GM12874 (cell line): ENCODE measurements around the gene LCA5L.

Experiments
- TF ChIP-seq, protein P1 (sequence below): IDR thresholded peaks from 2 replicates; pipeline ENCODE4 v1.5.1; 2011; ENCODE audit warnings: low read depth, mild to moderate bottlenecking, control low read depth, low read length, moderate library complexity; ENCODE audit not compliant: insufficient read depth

LCA5L gene

DNA sequence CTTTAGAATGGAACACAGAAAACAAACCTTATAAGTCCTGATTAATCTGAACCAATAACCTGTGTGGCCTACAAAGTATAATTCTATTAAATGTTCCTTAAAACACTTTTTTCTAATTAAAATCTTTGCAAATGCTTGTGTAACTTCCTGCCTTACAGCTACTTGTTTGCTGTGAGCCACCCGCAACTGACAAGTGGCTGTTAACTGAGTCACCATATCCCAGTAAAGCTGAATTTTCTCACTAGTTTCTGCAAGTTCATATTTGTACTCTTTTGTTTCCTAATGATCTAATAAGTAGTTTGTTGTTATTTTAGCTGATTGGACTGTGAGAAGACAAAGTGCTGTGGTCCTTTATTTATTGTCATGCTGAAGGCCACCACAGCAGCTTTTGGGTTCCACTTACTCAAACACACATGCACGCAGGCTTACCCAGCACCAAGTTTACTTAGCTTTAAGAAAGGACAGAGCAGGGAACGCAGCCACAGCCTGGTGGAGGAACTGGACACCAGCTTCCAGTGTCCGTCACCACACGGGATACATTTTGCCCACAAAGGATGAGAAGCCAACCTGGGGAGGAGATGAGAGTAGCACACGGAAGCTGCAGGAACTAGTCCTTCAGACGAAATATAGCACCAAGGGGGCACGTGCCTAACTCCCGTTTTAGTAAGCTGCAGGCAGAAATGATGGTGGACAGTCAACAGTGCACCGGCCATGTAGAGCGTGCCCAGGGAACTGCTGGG, 47.8 kb downstream of the LCA5L start:
- TF ChIP-seq, protein P1, sequence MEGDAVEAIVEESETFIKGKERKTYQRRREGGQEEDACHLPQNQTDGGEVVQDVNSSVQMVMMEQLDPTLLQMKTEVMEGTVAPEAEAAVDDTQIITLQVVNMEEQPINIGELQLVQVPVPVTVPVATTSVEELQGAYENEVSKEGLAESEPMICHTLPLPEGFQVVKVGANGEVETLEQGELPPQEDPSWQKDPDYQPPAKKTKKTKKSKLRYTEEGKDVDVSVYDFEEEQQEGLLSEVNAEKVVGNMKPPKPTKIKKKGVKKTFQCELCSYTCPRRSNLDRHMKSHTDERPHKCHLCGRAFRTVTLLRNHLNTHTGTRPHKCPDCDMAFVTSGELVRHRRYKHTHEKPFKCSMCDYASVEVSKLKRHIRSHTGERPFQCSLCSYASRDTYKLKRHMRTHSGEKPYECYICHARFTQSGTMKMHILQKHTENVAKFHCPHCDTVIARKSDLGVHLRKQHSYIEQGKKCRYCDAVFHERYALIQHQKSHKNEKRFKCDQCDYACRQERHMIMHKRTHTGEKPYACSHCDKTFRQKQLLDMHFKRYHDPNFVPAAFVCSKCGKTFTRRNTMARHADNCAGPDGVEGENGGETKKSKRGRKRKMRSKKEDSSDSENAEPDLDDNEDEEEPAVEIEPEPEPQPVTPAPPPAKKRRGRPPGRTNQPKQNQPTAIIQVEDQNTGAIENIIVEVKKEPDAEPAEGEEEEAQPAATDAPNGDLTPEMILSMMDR: no peak

DNA sequence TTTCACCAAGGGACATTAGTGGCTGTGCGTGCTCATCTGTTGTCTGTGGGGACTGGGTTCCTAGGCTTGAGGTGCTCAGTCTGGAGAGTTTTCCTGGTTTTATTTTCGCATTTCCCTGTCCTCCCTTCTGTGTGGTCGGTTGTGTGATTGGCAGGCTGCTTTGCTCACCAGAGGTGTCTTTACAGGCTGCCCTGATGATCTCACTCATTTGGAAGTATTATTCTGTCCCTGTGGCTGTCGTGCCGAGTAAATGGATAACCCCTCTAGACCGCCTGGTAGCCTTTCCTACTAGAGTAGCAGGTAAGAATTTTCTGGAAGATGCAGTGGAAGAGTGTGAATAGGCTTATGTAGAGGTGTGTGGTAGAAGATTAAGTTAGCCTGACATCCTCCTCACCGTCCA, 52.6 kb downstream of the LCA5L start:
- TF ChIP-seq, protein P1: no peak

DNA sequence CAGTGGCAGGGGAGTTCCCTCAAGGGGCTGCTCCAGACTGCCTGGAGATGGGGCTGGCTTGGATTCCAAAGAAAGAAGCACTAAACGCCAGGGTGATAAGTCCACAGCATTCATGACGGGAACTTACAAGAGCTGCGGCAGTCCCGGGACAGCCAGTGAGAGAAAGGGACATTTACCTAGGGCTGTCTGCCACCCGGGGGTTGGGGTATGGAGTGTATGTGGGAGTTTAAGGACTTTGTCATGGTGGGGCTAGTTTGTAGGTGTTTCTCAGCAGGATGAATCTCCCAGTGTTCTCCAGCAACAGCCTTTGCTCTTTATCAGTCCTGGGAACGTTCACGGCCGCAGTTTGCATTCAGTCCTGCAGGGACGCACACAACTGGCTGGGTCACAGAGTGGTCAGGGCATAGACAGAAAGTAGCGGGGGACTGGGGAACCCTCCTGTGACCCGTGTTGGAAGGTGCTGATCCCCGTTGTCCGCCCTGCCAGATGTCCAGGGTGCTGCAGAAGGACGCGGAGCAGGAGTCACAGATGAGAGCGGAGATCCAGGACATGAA, 55.3 kb downstream of the LCA5L start:
- TF ChIP-seq, protein P1: no peak

GRCh38 chr21:39388811-39389155, 56.8 kb downstream of the LCA5L start:
- TF ChIP-seq, protein P1: no peak

- TF ChIP-seq, protein P1: peak; percentile 95
Measured at GRCh38 chr21:39388038-39388810, 57.4 kb downstream of the LCA5L start.

DNA sequence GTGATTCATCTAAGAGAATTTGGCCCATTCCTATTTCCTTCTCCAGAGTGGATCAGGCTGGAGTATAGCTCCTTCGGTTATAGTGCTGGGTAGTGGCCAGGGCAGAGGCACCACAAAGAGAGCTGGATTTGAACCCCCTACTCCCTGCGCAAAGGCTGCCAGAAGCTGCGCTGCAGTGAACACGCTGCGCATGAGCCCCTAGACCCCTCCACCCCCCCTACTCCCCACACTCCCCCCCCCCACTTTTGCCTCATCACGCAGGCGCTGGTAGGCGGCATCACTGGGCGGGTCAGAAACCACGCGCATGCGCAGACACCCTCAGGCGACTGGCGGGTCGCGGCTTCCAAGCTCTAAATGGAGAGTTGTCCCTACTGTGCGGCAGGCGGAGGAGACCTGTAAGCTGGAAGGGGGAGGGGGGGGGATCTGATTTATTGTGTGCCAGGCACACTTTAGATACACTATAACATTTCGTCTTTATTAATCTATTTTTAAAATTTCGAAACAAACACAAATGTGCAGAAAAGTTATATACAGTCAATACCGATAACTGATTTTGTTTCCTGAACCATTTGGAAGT, 58.0 kb downstream of the LCA5L start:
- TF ChIP-seq, protein P1: no peak

- TF ChIP-seq, protein P1: no peak
Measured at GRCh38 chr21:39386899-39387298, 58.7 kb downstream of the LCA5L start.
